Measurements from ENCODE around the gene ZNF28.
"Not testable (repeated sequence)": the region's sequence is repeated elsewhere in the genome, so short reads cannot be mapped to it uniquely, and the experiment has no call there.

Gene ZNF28

GRCh38 chr19:52778811-52779210 is 42.6 kb downstream of the ZNF28 start:
- H3K4me1 ChIP-seq (ENCODE audit: control insufficient read depth, insufficient read depth, low read length): no peaks in the 10 kb centered on the region
- H3K27ac ChIP-seq (ENCODE audit: insufficient read depth, low read depth, low read length, poor library complexity, severe bottlenecking): no peak overlapping the region
- H3K27me3 ChIP-seq (ENCODE audit: control insufficient read depth, insufficient read depth, low read length, poor library complexity, severe bottlenecking): no peaks in the 10 kb centered on the region
- no peaks in the 10 kb centered on the region for H3K36me3 ChIP-seq (ENCODE audit: control insufficient read depth, insufficient read depth, low read length)
- no peak overlapping the region for H3K4me3 ChIP-seq (ENCODE audit: insufficient read depth, low read depth, low read length)
- 79 to 80% methylated on average over 3 of the region's 3 CpGs for WGBS, 2 experiments
- H3K9me3 ChIP-seq (ENCODE audit: control insufficient read depth, low read length): no peaks in the 10 kb centered on the region

GRCh38 chr19:52756447-52756846 is 65.0 kb downstream of the ZNF28 start:
- H3K27me3 ChIP-seq (ENCODE audit: control insufficient read depth, insufficient read depth, low read length, poor library complexity, severe bottlenecking); H3K4me3 ChIP-seq (ENCODE audit: insufficient read depth, low read depth, low read length); H3K4me1 ChIP-seq (ENCODE audit: control insufficient read depth, insufficient read depth, low read length); H3K36me3 ChIP-seq (ENCODE audit: control insufficient read depth, insufficient read depth, low read length); H3K9me3 ChIP-seq (ENCODE audit: control insufficient read depth, low read length); H3K27ac ChIP-seq (ENCODE audit: insufficient read depth, low read depth, low read length, poor library complexity, severe bottlenecking): not testable (repeated sequence)
- WGBS, 2 experiments: 50 to 51% methylated on average over 2 of the region's 2 CpGs

- no peaks in the 10 kb centered on the region for H3K36me3 ChIP-seq (ENCODE audit: control insufficient read depth, insufficient read depth, low read length)
- no peak overlapping the region for H3K4me3 ChIP-seq (ENCODE audit: insufficient read depth, low read depth, low read length)
- 83 to 85% methylated on average over 2 to 3 of the region's 4 CpGs for WGBS, 2 experiments
- no peak overlapping the region for H3K27ac ChIP-seq (ENCODE audit: insufficient read depth, low read depth, low read length, poor library complexity, severe bottlenecking)
- H3K27me3 ChIP-seq (ENCODE audit: control insufficient read depth, insufficient read depth, low read length, poor library complexity, severe bottlenecking): no peaks in the 10 kb centered on the region
- no peaks in the 10 kb centered on the region for H3K4me1 ChIP-seq (ENCODE audit: control insufficient read depth, insufficient read depth, low read length)
- no peaks in the 10 kb centered on the region for H3K9me3 ChIP-seq (ENCODE audit: control insufficient read depth, low read length)
Measured at GRCh38 chr19:52749780-52750179, 71.7 kb downstream of the ZNF28 start.

- H3K27me3 ChIP-seq (ENCODE audit: control insufficient read depth, insufficient read depth, low read length, poor library complexity, severe bottlenecking): no peaks in the 10 kb centered on the region
- no peaks in the 10 kb centered on the region for H3K4me1 ChIP-seq (ENCODE audit: control insufficient read depth, insufficient read depth, low read length)
- no peaks in the 10 kb centered on the region for H3K36me3 ChIP-seq (ENCODE audit: control insufficient read depth, insufficient read depth, low read length)
- H3K9me3 ChIP-seq (ENCODE audit: control insufficient read depth, low read length): no peaks in the 10 kb centered on the region
- H3K27ac ChIP-seq (ENCODE audit: insufficient read depth, low read depth, low read length, poor library complexity, severe bottlenecking): no peak overlapping the region
- H3K4me3 ChIP-seq (ENCODE audit: insufficient read depth, low read depth, low read length): no peak overlapping the region
- WGBS, 2 experiments: 15 to 27% methylated on average over 6 to 8 of the region's 8 CpGs
Measured at GRCh38 chr19:52748336-52748950, 73.0 kb downstream of the ZNF28 start.

All from ectodermal cell (in vitro differentiated cells).